Duodenal mucosa (tissue), 2 donors: ENCODE results near the gene SMCO1.
"Not testable (repeated sequence)": the region's sequence is repeated elsewhere in the genome, so short reads cannot be mapped to it uniquely, and the experiment has no call there.

ENCODE experiments used
- H3K27ac ChIP-seq: one replicate; pipeline ENCODE4 v1.7.0; 2013; ENCODE audit warnings: low read depth, low read length
- H3K27me3 ChIP-seq, 2 donors: one replicate each; pipeline ENCODE4 v1.7.0; 2013; ENCODE audit warnings: low read length in 2 of 2, control low read depth in 1 of 2; ENCODE audit not compliant: insufficient read depth in 2 of 2, control insufficient read depth in 1 of 2
- H3K36me3 ChIP-seq, 2 donors: one replicate each; pipeline ENCODE4 v1.7.0; 2013; ENCODE audit warnings: low read length in 2 of 2, control low read depth in 1 of 2; ENCODE audit not compliant: insufficient read depth in 2 of 2, control insufficient read depth in 1 of 2
- H3K4me1 ChIP-seq, 2 donors: one replicate each; pipeline ENCODE4 v1.7.0; 2013; ENCODE audit warnings: low read length in 2 of 2, control low read depth in 1 of 2; ENCODE audit not compliant: insufficient read depth in 2 of 2, control insufficient read depth in 1 of 2
- H3K4me3 ChIP-seq, 2 donors: one replicate each; pipeline ENCODE4 v1.7.0; 2013; ENCODE audit warnings: low read length in 2 of 2, low read depth in 1 of 2
- H3K9ac ChIP-seq, 2 donors: one replicate each; pipeline ENCODE4 v1.7.0; 2013; ENCODE audit warnings: low read length in 2 of 2, low read depth in 1 of 2
- H3K9me3 ChIP-seq, 2 donors: one replicate each; pipeline ENCODE4 v1.7.0; 2013; ENCODE audit warnings: low read length in 2 of 2, control low read depth in 1 of 2; ENCODE audit not compliant: control insufficient read depth in 1 of 2

The SMCO1 gene

DNA sequence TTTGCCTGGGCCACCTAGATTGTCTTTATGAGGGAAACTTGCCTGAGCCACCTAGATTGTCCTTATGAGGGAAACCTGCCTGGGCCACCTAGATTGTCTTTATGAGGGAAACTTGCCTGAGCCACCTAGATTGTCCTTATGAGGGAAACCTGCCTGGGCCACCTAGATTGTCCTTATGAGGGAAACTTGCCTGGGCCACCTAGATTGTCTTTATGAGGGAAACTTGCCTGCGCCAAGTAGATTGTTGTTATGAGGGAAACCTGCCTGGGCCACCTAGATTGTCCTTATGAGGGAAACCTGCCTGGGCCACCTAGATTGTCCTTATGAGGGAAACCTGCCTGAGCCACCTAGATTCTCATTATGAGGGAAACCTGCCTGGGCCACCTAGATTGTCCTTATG is 4.0 kb downstream of the SMCO1 start:
- H3K27me3 ChIP-seq, H3K9me3 ChIP-seq, H3K36me3 ChIP-seq, H3K4me1 ChIP-seq, H3K27ac ChIP-seq, H3K4me3 ChIP-seq, H3K9ac ChIP-seq: not testable (repeated sequence)

DNA sequence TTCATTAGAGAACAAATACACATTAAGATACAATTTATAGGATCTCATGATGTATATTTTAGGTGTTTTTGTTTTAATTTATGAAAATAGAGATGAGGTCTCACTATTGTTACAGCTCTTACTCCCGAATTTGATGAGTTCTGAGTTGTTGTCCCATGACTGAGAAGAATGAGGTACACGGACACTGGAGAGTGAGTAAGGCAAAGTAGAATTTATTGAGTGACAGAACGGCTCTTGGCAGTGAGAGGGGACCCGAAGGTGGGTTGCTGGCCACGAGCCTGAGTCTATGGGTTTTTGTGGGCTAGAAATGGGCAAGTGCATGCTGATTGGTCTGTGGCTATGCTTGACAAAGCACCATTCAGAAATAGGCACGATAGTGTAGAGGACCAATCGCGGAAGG is 8.5 kb downstream of the SMCO1 start:
- Histone ChIP-seq H3K27me3 (no peaks in the 10 kb centered on the region), H3K4me1 (peaks cover 0 to 4% of the 10 kb centered on the region in 2 donors), H3K9ac (no peak overlapping the region), H3K9me3 (peaks cover 0 to 4% of the 10 kb centered on the region in 2 donors), H3K36me3 (no peaks in the 10 kb centered on the region), H3K27ac (no peak overlapping the region), H3K4me3 (no peak overlapping the region)

DNA sequence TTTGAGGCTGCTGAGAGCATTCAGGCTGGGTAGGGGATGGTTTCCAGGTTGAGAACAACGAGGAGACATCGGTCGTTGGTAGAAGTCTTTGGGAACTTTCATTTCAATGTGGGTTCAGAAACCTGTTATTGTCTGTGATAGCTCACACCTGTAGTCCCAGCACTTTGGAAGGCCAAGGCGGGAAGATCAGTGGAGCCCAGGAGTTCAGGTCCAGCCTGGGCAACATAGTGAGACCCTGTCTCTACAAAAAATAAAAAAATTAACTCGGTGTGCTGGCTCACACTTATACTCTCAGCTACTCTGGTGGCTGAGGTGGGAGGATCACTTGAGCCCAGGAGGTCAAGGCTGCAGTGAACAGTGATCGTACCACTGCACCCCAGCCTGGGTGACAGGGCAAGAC is 10.6 kb downstream of the SMCO1 start:
- Histone ChIP-seq H3K4me3 (no peak overlapping the region), H3K4me1 (peaks cover 9 to 17% of the 10 kb centered on the region in 2 donors), H3K27ac (no peak overlapping the region), H3K36me3 (peaks cover 0 to 3% of the 10 kb centered on the region in 2 donors), H3K9ac (no peak overlapping the region), H3K9me3 (peaks cover 0 to 4% of the 10 kb centered on the region in 2 donors), H3K27me3 (no peaks in the 10 kb centered on the region)

DNA sequence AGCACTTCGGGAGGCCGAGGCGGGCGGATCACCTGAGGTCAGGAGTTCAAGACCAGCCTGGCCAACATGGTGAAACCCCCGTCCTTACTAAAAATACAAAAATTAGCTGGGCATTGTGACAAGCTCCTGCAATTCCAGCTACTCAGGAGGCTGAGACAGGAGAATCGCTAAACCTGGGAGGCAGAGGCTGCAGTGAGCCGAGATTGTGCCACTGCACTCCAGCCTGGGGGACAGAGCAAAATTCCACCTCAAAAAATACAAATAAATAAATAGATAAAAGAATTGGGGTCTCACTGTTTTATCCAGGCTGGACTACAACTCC is 11.1 kb downstream of the SMCO1 start:
- peak overlapping the region in 1 of 2 donors; percentile 98 for H3K9ac ChIP-seq

DNA sequence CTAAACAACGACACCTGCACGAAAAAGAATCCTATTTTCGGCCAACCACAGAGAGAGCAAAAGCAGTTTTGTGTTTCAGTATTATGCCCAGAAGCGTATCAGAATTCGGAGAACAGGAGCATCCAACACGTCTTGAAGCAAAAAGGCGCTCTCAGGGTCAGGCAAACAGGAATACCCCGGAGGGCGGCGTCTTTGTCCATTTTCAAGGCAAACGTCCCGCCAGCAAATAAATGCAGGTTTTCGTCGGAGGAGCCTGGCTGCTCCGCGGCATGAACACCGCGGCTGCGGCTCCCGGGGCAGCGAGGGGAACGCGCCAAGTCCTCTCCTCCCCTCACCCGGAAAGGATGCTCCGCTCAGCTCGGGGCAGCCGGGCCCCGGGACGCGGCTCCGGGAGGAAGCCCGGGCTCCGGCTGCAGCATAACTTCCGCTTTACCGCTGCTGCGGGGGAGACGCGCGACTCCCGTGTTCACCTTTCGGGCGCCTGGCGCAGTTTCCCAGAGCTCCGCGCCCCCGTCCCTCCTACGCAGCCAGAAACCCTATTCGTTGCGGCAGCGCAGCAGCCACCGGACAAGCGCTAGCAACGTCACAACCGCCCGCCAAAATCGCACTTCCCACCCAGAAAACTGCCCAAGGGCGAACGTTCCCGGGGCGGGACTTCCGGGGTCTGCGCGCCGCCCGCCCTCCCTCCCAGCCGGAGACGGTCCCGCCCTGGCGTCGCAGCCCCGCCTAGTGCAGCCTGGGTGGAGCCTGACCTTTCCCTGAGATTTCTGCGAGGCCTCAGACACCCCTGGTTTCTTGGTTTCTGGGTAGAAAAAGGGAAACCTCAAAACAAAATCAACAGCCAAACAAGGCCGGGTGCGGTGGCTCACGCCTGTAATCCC is 11.7 kb downstream of the SMCO1 start, which contains the start of gene RNF168:
RNF168 (minus strand) TSS at position 573 of the 881 bp plus-strand sequence. CDS start 595 bp downstream, outside the sequence.
- H3K9me3 ChIP-seq: peaks cover 0 to 4% of the 10 kb centered on the region in 2 donors
- peaks cover 0 to 6% of the 10 kb centered on the region in 2 donors for H3K36me3 ChIP-seq

More for the DNA sequence above, 11.1 kb downstream of the SMCO1 start:
- Histone ChIP-seq H3K4me3 (peak overlapping the region; percentile 90), H3K4me1 (peaks cover 9 to 18% of the 10 kb centered on the region in 2 donors)
- H3K27ac ChIP-seq, H3K27me3 ChIP-seq, H3K36me3 ChIP-seq, H3K9me3 ChIP-seq: not testable (repeated sequence)

DNA sequence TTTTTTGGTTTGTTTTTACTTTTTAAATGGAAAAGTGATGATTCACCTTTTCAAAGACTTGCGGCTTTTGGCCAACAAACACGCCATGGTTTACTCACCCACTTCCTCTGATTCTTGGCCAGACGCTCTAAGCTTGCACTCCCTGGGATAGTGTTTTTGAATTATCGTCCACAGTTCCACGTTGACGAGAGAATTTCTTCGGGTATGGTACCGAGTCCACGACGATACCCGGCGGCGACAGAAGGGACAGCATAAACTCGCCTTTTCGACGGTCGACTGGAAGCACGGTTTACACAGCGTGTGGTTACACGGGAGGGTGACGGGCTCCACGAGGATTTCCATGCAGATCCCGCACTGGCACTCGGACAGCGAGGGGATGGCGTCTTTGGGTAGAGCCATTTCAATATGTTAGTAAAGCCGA is 12.4 kb downstream of the SMCO1 start:
- H3K27me3 ChIP-seq: no peaks in the 10 kb centered on the region

More for the DNA sequence above, 11.7 kb downstream of the SMCO1 start, which contains the start of gene RNF168:
- peak within 1 kb of the TSS; percentile 76 for H3K27ac ChIP-seq
- peak within 1 kb of the TSS; percentile 90 for H3K4me3 ChIP-seq
- H3K27me3 ChIP-seq: no peaks in the 10 kb centered on the region
- H3K9ac ChIP-seq: peak within 1 kb of the TSS; percentile 72 to 98
- H3K4me1 ChIP-seq: peaks cover 9 to 18% of the 10 kb centered on the region in 2 donors

DNA sequence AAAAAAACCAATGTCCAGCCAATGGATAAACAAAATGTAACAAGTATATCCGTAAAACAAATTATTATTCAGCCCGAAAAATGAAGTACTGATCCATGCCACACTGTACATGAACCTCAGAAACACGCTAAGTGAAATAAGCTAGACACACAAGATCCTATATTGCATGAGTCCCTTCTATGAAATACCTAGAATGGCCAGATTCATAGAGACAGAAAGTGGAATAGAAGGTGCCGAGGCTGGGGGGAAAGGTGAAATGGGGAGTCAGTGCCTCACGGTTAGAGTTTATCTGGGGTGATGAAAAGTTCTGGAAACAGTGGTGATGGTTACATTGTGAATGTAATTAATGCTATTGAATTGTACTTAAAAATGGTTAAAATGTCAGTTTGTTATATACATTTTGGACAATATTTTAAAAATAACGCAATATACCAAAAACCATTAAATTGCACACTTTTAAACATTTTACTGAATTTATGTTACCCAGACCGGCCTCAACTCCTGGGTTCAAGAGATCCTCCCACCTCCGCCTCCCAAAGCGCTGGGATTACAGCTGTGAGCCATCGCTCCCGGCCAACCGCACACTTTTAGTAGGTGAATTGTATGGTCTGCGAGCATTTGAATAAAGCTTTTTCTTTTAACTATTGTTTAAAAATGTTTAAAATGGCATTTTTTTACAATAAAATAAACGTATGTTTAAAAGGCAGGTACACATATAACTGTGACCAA is 13.7 kb downstream of the SMCO1 start:
- Histone ChIP-seq H3K27me3 (no peaks in the 10 kb centered on the region), H3K9ac (peak overlapping the region; percentile 72 to 98), H3K4me3 (peak overlapping the region; percentile 90), H3K4me1 (peaks cover 9 to 18% of the 10 kb centered on the region in 2 donors), H3K36me3 (peaks cover 0 to 10% of the 10 kb centered on the region in 2 donors), H3K9me3 (no peaks in the 10 kb centered on the region), H3K27ac (no peak overlapping the region)

More for the DNA sequence above, 12.4 kb downstream of the SMCO1 start:
- peaks cover 9 to 18% of the 10 kb centered on the region in 2 donors for H3K4me1 ChIP-seq
- H3K9ac ChIP-seq: peak overlapping the region; percentile 72 to 98
- peak overlapping the region; percentile 90 for H3K4me3 ChIP-seq
- H3K27ac ChIP-seq: peak overlapping the region; percentile 76
- H3K9me3 ChIP-seq: peaks cover 0 to 4% of the 10 kb centered on the region in 2 donors
- peaks cover 0 to 7% of the 10 kb centered on the region in 2 donors for H3K36me3 ChIP-seq

DNA sequence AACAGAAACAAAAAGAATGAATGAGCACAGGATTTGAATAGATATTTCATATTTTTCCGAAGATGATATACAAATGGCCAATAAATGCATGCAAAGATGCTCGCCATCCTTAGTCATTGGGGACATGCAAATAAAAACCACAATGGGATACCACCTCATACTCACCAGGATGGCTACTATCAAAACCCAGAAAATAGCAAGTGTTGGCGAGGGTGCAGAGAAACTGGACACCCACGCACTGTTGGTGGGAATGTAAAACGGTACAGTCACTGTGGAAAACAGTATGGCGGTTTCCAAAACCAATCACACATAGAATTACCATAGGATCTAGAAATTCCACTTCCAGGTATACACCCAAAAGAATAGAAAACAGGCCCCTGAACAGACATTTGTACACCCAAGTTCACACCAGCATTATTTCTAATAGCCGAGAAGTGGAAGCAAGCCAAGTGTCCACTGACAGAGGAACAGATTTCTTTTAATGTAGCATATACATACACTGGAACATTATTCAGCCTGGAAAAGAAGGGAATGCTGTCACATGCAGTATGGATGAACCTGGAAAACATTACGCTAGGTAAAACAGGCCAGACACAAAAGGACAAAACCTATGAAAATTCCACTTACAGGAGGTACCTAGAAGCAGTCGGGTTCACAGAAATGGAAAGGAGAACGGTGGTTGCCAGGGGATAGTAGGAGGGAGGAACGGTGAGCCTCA is 15.2 kb downstream of the SMCO1 start:
- peak overlapping the region in 1 of 2 donors; percentile 49 for H3K9ac ChIP-seq
- H3K4me1 ChIP-seq: peaks cover 9 to 18% of the 10 kb centered on the region in 2 donors
- no peaks in the 10 kb centered on the region for H3K27me3 ChIP-seq
- peak overlapping the region; percentile 64 to 71 for H3K4me3 ChIP-seq
- H3K27ac ChIP-seq: no peak overlapping the region
- peaks cover 0 to 15% of the 10 kb centered on the region in 2 donors for H3K36me3 ChIP-seq
- H3K9me3 ChIP-seq: no peaks in the 10 kb centered on the region

DNA sequence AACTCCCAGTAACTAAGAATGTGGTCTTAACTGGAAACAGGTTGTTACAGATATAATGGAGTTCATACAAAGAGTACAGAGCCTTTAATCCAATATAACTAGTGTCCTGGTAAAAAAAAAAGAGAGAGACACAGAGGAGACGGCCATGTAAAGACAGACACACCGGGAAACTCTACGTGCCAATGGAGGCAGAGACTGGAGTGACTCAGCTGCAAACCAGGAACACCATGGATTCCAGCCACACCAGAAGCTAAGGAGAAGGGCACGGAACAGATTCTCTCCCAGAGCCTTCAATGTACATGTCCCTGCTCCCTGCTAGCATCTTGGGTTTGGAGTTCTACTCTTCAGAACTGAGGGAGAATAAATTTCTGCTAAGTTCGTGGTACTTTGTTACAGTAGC is 16.1 kb downstream of the SMCO1 start:
- Histone ChIP-seq H3K27ac (no peak overlapping the region), H3K36me3 (peaks cover 0 to 15% of the 10 kb centered on the region in 2 donors), H3K4me1 (peaks cover 9 to 17% of the 10 kb centered on the region in 2 donors), H3K9ac (no peak overlapping the region), H3K4me3 (no peak overlapping the region), H3K27me3 (no peaks in the 10 kb centered on the region), H3K9me3 (no peaks in the 10 kb centered on the region)
